Ascending aorta (tissue), 2 donors: Measurements from ENCODE around the gene HYAL2. TPM values are rescaled to one million over a fixed set of nuclear protein-coding genes. Genes with fewer than 3 reads are reported as not detected.
A peak's percentile ranks its signal among the peaks of the same experiment; 100 is the strongest.
"Not testable (repeated sequence)": the region's sequence is repeated elsewhere in the genome, so short reads cannot be mapped to it uniquely, and the experiment has no call there.

Source experiments
- DNase-seq, 2 donors: peaks; one replicate each; pipeline ENCODE4 v3.0.0-alpha.2; 2019; ENCODE audit warnings: low spot score in 2 of 2
- H3K27ac ChIP-seq, 2 donors: fragments of 200-600 bp; sonication (generic); one replicate each; pipeline ENCODE4 v1.5.1; 2016 to 2017; ENCODE audit warnings: mild to moderate bottlenecking in 1 of 2
- H3K27me3 ChIP-seq: fragments of 200-600 bp; sonication (generic); one replicate; pipeline ENCODE4 v1.5.1; 2017
- H3K36me3 ChIP-seq, 2 donors: fragments of 200-600 bp; sonication (generic); one replicate each; pipeline ENCODE4 v1.5.1; 2016
- H3K4me1 ChIP-seq, 2 donors: fragments of 200-600 bp; sonication (generic); one replicate each; pipeline ENCODE4 v1.5.1; 2016 to 2017; ENCODE audit warnings: mild to moderate bottlenecking in 1 of 2
- H3K4me3 ChIP-seq, 2 donors: fragments of 200-600 bp; sonication (generic); one replicate each; pipeline ENCODE4 v1.5.1; 2016 to 2017; ENCODE audit warnings: mild to moderate bottlenecking in 1 of 2
- H3K9me3 ChIP-seq, 2 donors: fragments of 200-600 bp; sonication (generic); one replicate each; pipeline ENCODE4 v1.5.1; 2016
- intact Hi-C: fragments of 100-400 bp; cut with DNase I; formaldehyde crosslinking; loops from one replicate; pipeline ENCODE4 v1.15.1; 2023
- total RNA-seq: library from RNA; depleted of rRNA; stranded (reverse); fragments of >200 nt; gene quantifications from one replicate; pipeline ENCODE4 v1.1.0, GENCODE V29; 2016
- TF ChIP-seq, protein P1 (sequence below), 3 experiments: fragments of 200-600 bp in 2 of 3; fragments of 450-650 bp in 1 of 3; sonication (generic) in 2 of 3; IDR thresholded peaks; one replicate each; pipeline ENCODE4 v1.5.1; 2016 to 2019; ENCODE audit warnings: antibody characterized with exemption in 3 of 3, mild to moderate bottlenecking in 1 of 3, moderate library complexity in 1 of 3

The HYAL2 gene
- total RNA-seq, 1 donor from 2014 or later: 449 TPM

DNA sequence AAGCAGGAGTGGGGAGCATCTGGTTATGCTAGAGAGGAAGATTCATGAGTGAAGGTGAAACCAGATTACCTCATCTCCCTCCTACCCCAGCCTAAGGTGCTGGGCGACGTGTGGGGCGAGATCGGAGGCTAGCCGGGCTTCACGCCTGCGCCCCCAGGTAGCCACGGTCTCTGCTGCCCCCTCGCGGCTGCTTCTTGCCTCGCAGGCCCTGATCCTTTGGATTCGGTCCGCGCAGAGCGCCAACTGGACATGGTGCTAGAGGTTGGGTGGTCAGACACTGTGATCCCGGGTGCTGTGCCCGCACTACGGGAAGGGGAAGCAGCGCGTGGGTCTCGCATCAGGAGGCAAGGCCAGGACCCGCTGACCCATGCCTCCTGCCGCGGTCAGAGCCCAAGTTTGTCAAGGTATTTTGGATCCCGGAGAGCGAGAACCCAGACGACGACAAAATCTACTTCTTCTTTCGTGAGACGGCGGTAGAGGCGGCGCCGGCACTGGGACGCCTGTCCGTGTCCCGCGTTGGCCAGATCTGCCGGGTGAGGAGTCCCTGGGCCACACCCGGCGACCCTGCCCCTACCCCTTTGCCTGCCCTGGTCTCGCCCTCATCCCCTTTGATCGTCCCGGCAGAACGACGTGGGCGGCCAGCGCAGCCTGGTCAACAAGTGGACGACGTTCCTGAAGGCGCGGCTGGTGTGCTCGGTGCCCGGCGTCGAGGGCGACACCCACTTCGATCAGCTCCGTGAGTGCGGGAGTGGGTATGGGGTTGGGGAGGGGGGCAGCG, 49.4 kb downstream of the HYAL2 start:
- Histone ChIP-seq H3K9me3 (no peaks in the 10 kb centered on the region), H3K36me3 (peaks cover 0 to 11% of the 10 kb centered on the region in 2 donors), H3K4me1 (peaks cover 12 to 24% of the 10 kb centered on the region in 2 donors), H3K4me3 (peak overlapping the region; percentile 14 to 60), H3K27me3 (no peaks in the 10 kb centered on the region), H3K27ac (peak overlapping the region in 1 of 2 donors; percentile 3)
- TF ChIP-seq, protein P1, sequence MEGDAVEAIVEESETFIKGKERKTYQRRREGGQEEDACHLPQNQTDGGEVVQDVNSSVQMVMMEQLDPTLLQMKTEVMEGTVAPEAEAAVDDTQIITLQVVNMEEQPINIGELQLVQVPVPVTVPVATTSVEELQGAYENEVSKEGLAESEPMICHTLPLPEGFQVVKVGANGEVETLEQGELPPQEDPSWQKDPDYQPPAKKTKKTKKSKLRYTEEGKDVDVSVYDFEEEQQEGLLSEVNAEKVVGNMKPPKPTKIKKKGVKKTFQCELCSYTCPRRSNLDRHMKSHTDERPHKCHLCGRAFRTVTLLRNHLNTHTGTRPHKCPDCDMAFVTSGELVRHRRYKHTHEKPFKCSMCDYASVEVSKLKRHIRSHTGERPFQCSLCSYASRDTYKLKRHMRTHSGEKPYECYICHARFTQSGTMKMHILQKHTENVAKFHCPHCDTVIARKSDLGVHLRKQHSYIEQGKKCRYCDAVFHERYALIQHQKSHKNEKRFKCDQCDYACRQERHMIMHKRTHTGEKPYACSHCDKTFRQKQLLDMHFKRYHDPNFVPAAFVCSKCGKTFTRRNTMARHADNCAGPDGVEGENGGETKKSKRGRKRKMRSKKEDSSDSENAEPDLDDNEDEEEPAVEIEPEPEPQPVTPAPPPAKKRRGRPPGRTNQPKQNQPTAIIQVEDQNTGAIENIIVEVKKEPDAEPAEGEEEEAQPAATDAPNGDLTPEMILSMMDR (IDR thresholded peaks at IDR 0.05): peak; percentile 97 to 99 (median 99)
- intact Hi-C loops: loop anchor here (1.0 to 5.0 kb wide), 4 partner anchors 13 to 151 kb away; no protein-coding TSS in a partner anchor
- peak in 1 of 2 donors; percentile 91 for DNase-seq

GRCh38 chr3:50272538-50272910, 50.0 kb downstream of the HYAL2 start:
- H3K9me3 ChIP-seq, H3K27me3 ChIP-seq, DNase-seq: not testable (repeated sequence)
- Histone ChIP-seq H3K27ac (peak overlapping the region in 1 of 2 donors; percentile 3), H3K36me3 (peaks cover 0 to 11% of the 10 kb centered on the region in 2 donors), H3K4me1 (peaks cover 12 to 30% of the 10 kb centered on the region in 2 donors), H3K4me3 (peak overlapping the region in 1 of 2 donors; percentile 60)
- intact Hi-C loops: loop anchor here (5.0 kb wide), 1 partner anchor 150 kb away; no protein-coding TSS in a partner anchor

DNA sequence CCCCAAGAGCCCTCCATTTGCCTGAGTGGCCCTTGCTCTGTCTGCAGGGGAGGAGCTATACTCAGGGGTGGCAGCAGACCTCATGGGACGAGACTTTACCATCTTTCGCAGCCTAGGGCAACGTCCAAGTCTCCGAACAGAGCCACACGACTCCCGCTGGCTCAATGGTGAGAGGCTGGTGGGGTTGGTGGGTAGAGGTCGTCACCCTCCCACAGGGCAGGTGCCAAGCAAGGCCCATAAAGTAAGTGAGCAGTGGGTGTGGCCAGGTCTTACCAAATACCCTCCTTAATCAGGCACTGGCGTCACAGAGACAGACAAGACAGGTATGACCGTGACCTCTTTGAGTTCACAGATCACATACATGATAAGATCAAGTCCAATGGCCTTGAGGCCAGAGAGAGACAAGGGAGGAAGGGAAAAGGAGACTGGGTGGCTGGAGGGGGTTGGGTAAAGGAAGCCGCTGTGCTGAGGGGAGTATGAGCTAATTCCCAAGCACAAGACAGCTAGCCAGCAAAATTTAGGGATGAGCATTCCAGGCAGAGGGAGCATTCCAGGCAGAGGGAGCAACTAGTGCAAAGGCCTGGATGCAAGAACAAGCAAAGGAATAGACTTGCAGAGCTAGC, 51.1 kb downstream of the HYAL2 start:
- Histone ChIP-seq H3K4me3 (no peak overlapping the region), H3K27ac (no peak overlapping the region), H3K4me1 (peaks cover 17 to 39% of the 10 kb centered on the region in 2 donors), H3K9me3 (no peaks in the 10 kb centered on the region), H3K36me3 (peaks cover 0 to 10% of the 10 kb centered on the region in 2 donors), H3K27me3 (no peaks in the 10 kb centered on the region)
- TF ChIP-seq, protein P1 (IDR thresholded peaks at IDR 0.05): no peak
- intact Hi-C loops: loop anchor here (5.0 kb wide), 1 partner anchor 149 kb away; no protein-coding TSS in a partner anchor
- no peak for DNase-seq

DNA sequence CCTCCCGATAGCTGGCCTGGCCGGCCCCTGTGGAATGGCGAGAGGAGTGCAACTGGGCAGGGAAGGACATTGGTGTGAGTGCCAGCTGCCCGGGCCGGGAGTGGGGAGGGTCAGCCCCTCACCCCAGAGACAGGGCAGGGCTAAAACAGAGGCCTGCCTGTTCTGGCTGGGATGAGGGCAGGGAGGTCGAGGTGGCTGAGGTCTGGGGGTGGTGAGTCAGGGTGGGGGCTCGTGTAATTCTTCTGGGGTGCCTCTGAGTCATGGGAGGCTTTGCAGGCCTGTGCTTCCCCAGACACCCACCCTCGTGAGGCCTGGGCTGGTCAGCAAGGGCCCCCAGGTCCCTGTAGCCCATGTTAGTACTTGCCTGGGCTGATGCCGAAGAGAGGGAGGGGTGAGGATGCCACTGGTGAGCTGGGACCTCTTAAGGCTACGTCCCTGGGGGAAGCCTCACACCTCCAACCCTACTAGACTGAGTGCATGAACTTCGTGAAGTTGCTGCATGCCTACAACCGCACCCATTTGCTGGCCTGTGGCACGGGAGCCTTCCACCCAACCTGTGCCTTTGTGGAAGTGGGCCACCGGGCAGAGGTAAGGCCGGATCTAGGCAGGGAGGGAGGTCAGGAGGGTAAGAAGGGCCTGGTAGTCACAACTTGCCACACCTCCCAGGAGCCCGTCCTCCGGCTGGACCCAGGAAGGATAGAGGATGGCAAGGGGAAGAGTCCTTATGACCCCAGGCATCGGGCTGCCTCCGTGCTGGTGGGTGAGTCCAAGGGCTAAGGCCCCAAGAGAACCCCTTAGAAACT, 51.9 kb downstream of the HYAL2 start:
- intact Hi-C loops: loop anchor here (5.0 kb wide), 1 partner anchor 148 kb away; no protein-coding TSS in a partner anchor
- H3K36me3 ChIP-seq: peaks cover 0 to 2% of the 10 kb centered on the region in 2 donors
- no peak overlapping the region for H3K4me3 ChIP-seq
- TF ChIP-seq, protein P1 (IDR thresholded peaks at IDR 0.05): no peak
- H3K27ac ChIP-seq: peak overlapping the region; percentile 85 to 97
- no peaks in the 10 kb centered on the region for H3K27me3 ChIP-seq
- H3K4me1 ChIP-seq: peaks cover 25 to 47% of the 10 kb centered on the region in 2 donors
- no peak for DNase-seq
- no peaks in the 10 kb centered on the region for H3K9me3 ChIP-seq

- H3K4me3 ChIP-seq: peak overlapping the region; percentile 49 to 70
- peaks cover 31 to 53% of the 10 kb centered on the region in 2 donors for H3K4me1 ChIP-seq
- H3K27ac ChIP-seq: peak overlapping the region; percentile 85 to 97
- TF ChIP-seq, protein P1 (IDR thresholded peaks at IDR 0.05): no peak
- no peak for DNase-seq
- no peaks in the 10 kb centered on the region for H3K36me3 ChIP-seq
- intact Hi-C loops: loop anchor here (5.0 kb wide), 1 partner anchor 148 kb away; no protein-coding TSS in a partner anchor
- H3K27me3 ChIP-seq: no peaks in the 10 kb centered on the region
- H3K9me3 ChIP-seq: no peaks in the 10 kb centered on the region
These were observed 52.5 kb downstream of the HYAL2 start for GRCh38 chr3:50269977-50270413.
